ENCODE results near the gene CPLANE2. TPM values are rescaled to one million over a fixed set of nuclear protein-coding genes. Genes with fewer than 3 reads are reported as not detected.

CPLANE2 gene
- total RNA-seq, 1 experiment from 2014 or later: 6.3 TPM

DNA sequence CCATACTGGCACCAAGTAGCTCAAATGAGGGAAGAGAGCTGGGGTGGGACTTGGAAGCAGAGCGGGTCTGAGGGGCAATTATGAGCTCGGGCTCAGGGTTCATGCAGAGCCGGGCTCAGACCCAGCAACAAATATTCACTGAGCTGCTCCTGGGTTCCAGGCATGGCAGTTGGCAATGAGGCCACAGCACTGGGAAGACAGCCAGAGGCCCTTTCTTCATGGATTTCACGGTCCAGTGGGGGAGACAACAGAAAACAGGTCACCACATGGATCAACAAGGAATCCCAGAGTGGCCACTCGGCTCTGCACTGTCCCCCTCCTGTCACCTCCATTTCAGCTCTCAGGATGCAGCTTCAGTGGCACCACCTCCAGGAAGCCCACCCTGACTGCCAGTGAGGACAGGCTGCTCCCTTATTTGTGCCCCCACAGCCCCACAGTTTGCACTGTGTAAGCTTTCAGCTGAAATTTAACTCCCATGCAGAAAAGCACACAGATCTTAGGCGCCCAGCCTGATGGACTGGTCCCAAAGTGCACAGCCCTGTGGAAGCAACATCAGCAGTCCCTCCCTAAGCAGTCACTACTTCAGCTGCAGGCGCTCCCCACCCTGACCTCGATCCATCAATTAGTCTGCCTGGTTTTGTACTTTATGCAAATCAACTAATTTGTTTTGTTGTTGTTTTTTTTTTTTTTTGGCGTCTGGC, 46.9 kb downstream of the CPLANE2 start:
- H3K36me3 Mint-ChIP-seq (ENCODE audit: insufficient read depth in 1 of 3, low read depth in 3 of 3): no peaks in the 10 kb centered on the region
- no peak overlapping the region for H2BK120ac ChIP-seq (ENCODE audit: low read depth, low read length, poor library complexity, severe bottlenecking)
- H2BK15ac ChIP-seq (ENCODE audit: low read depth, low read length): no peak overlapping the region
- H4K91ac ChIP-seq (ENCODE audit: insufficient read length, low read depth, low read length): no peak overlapping the region
- no peaks in the 10 kb centered on the region for H3K79me2 ChIP-seq (ENCODE audit: insufficient read depth, low read length)
- no peak overlapping the region for H3K56ac ChIP-seq (ENCODE audit: insufficient read length, low read depth, low read length)
- no peak overlapping the region for H2AK5ac ChIP-seq (ENCODE audit: insufficient read length, low read length)
- WGBS (ENCODE audit: extremely low coverage, insufficient read length, low lambda C conversion rate): no CpG with 5 or more reads among the region's 9 CpGs
- no peak overlapping the region for H3K4me2 ChIP-seq (ENCODE audit: insufficient read depth, insufficient read length, low read length)
- no peak overlapping the region for H2BK12ac ChIP-seq (ENCODE audit: insufficient read length, low read depth, low read length)
- H2AFZ ChIP-seq (ENCODE audit: low read length): no peak overlapping the region
- no peak overlapping the region for H3K18ac ChIP-seq (ENCODE audit: insufficient read length, low read depth, low read length)
- H2BK20ac ChIP-seq (ENCODE audit: low read depth, low read length, poor library complexity, severe bottlenecking): no peak overlapping the region
- no peaks in the 10 kb centered on the region for H3K9me3 Mint-ChIP-seq
- H3K14ac ChIP-seq (ENCODE audit: insufficient read depth, low read length): no peak overlapping the region
- H3K27me3 ChIP-seq (ENCODE audit: insufficient read depth, low read length): no peaks in the 10 kb centered on the region
- H3T11ph ChIP-seq (ENCODE audit: low read length): no peak overlapping the region
- H4K8ac ChIP-seq (replicated peaks; ENCODE audit: insufficient read length, low read depth, low read length): no peak overlapping the region
- H3K4me3 Mint-ChIP-seq: no peak overlapping the region
- no peak overlapping the region for H3K27ac Mint-ChIP-seq
- H3K9ac ChIP-seq (ENCODE audit: extremely low read depth, insufficient read length, low read length): no peak overlapping the region
- no peaks in the 10 kb centered on the region for H3K4me1 ChIP-seq (ENCODE audit: insufficient read depth, low read length)
- TF ChIP-seq, protein P1, sequence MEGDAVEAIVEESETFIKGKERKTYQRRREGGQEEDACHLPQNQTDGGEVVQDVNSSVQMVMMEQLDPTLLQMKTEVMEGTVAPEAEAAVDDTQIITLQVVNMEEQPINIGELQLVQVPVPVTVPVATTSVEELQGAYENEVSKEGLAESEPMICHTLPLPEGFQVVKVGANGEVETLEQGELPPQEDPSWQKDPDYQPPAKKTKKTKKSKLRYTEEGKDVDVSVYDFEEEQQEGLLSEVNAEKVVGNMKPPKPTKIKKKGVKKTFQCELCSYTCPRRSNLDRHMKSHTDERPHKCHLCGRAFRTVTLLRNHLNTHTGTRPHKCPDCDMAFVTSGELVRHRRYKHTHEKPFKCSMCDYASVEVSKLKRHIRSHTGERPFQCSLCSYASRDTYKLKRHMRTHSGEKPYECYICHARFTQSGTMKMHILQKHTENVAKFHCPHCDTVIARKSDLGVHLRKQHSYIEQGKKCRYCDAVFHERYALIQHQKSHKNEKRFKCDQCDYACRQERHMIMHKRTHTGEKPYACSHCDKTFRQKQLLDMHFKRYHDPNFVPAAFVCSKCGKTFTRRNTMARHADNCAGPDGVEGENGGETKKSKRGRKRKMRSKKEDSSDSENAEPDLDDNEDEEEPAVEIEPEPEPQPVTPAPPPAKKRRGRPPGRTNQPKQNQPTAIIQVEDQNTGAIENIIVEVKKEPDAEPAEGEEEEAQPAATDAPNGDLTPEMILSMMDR (conservative IDR thresholded peaks at IDR 0.05): no peak
- H3K9me3 ChIP-seq (ENCODE audit: control insufficient read depth, low read depth, low read length): no peaks in the 10 kb centered on the region
- no peak overlapping the region for H3K27ac ChIP-seq (ENCODE audit: insufficient read length, low read depth, low read length)
- peaks cover 12% of the 10 kb centered on the region for H3K27me3 Mint-ChIP-seq (ENCODE audit: low read depth)
- H3K4me1 Mint-ChIP-seq: 0 out of 4 replicates have a peak, but pooled peaks cover 0 to 2% of the 10 kb centered on the region in 2 experiments
- H4K5ac ChIP-seq (ENCODE audit: insufficient read length, low read depth, low read length): no peak overlapping the region
- no peak overlapping the region for H3K23ac ChIP-seq (ENCODE audit: insufficient read length, low read depth, low read length)
- no peaks in the 10 kb centered on the region for H3K23me2 ChIP-seq (ENCODE audit: insufficient read length, low read depth, low read length, poor library complexity, severe bottlenecking)
- no peak for DNase-seq
- H3K4ac ChIP-seq (ENCODE audit: low read depth, low read length): no peak overlapping the region
- no peaks in the 10 kb centered on the region for H4K20me1 ChIP-seq (ENCODE audit: control insufficient read depth, insufficient read depth, insufficient read length)
- no peak overlapping the region for H2BK5ac ChIP-seq (ENCODE audit: insufficient read length, low read length)
- H3K79me1 ChIP-seq (ENCODE audit: insufficient read depth, low read depth, low read length, poor library complexity, severe bottlenecking): no peaks in the 10 kb centered on the region

Data from H9 (cell line).